Cardiac muscle cell (in vitro differentiated cells and primary cell): Measurements from ENCODE around the gene TGFBRAP1. TPM values are rescaled to one million over a fixed set of nuclear protein-coding genes. Genes with fewer than 3 reads are reported as not detected.
A peak's percentile ranks its signal among the peaks of the same experiment; 100 is the strongest.

ENCODE experiments used
- DNase-seq, 2 donors: peaks; one replicate each; pipeline versions ENCODE4 v3.0.0 to v3.0.0-alpha.2; 2010 to 2017; ENCODE audit warnings: low read depth in 1 of 2, low spot score in 1 of 2
- H3K27ac ChIP-seq: fragments of 200-600 bp; sonication (generic); 2 replicates; pipeline ENCODE4 v1.5.1; 2016
- H3K27me3 ChIP-seq: fragments of 200-600 bp; sonication (generic); 2 replicates; pipeline ENCODE4 v1.6.0; 2016; ENCODE audit warnings: control low read depth
- H3K36me3 ChIP-seq: fragments of 200-600 bp; sonication (generic); 2 replicates; pipeline ENCODE4 v1.5.1; 2016; ENCODE audit warnings: control low read depth
- H3K4me1 ChIP-seq: fragments of 200-600 bp; sonication (generic); 2 replicates; pipeline ENCODE4 v1.8.1; 2017; ENCODE audit warnings: low read depth, mild to moderate bottlenecking, mixed run types
- H3K4me3 ChIP-seq: fragments of 200-600 bp; sonication (generic); 2 replicates; pipeline ENCODE4 v1.5.1; 2016; ENCODE audit warnings: mild to moderate bottlenecking
- H3K9me3 ChIP-seq: fragments of 200-600 bp; sonication (generic); 2 replicates; pipeline ENCODE4 v1.5.1; 2017; ENCODE audit warnings: low read depth, mild to moderate bottlenecking, control low read depth
- CTCF ChIP-seq: IDR thresholded peaks from 2 replicates; pipeline ENCODE4 v1.5.1; 2012; ENCODE audit warnings: low read depth, mild to moderate bottlenecking, low read length
- polyA plus RNA-seq: library from polyadenylated mRNA; unstranded; fragments of >200 nt; fragmentation: Nextera tagmentation; extraction: Ambion mirVana; gene quantifications from 2 replicates; pipeline ENCODE4 v1.2.1, GENCODE V29; 2016
- total RNA-seq: library from RNA; depleted of rRNA; stranded (reverse); fragments of >200 nt; gene quantifications from 2 replicates; pipeline ENCODE4 v1.2.3, GENCODE V29; 2016

TGFBRAP1 gene
- total and polyA plus RNA-seq, 2 experiments from 2014 or later: 11.5 to 18.9 TPM

DNA sequence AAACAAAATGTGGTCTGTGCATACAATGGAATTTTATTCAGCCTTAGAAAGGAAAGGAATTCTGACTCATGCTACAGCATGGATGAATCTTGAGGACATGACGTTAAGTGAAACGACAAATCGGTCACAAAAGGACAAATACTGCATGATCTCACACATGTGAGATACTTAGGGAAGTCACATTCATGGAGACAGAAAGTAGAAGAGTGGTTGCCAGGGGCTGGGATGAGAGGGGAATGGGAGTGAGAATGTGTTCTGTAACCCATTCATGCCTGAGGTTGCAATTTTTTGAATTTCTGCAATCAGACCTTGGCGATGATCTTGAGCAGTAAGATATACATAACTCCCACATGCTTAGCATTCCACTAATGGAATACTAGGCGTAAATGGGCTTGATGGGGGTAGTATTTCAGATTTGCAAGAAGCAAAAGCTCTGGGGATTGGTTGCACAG is 47.3 kb upstream of the TGFBRAP1 start:
- Histone ChIP-seq H3K4me1 (peaks cover 68% of the 10 kb centered on the region), H3K36me3 (peaks cover 74% of the 10 kb centered on the region), H3K9me3 (no peaks in the 10 kb centered on the region), H3K27me3 (no peaks in the 10 kb centered on the region), H3K27ac (peak overlapping the region; percentile 80), H3K4me3 (no peak overlapping the region)
- DNase-seq: peak in 1 of 2 donors; percentile 87
- TF ChIP-seq CTCF: no peak

- no peak for DNase-seq
- Histone ChIP-seq H3K4me1 (peaks cover 63% of the 10 kb centered on the region), H3K4me3 (no peak overlapping the region), H3K36me3 (peaks cover 74% of the 10 kb centered on the region), H3K27ac (peak overlapping the region; percentile 80), H3K27me3 (no peaks in the 10 kb centered on the region), H3K9me3 (no peaks in the 10 kb centered on the region)
- no peak for TF ChIP-seq CTCF
These were observed 46.5 kb upstream of the TGFBRAP1 start for GRCh38 chr2:105376010-105376409.

GRCh38 chr2:105375001-105375561 is 45.5 kb upstream of the TGFBRAP1 start:
- peak overlapping the region; percentile 80 for H3K27ac ChIP-seq
- peaks cover 56% of the 10 kb centered on the region for H3K4me1 ChIP-seq

GRCh38 chr2:105373895-105374401 is 44.4 kb upstream of the TGFBRAP1 start:
- no peak for TF ChIP-seq CTCF
- H3K36me3 ChIP-seq: peaks cover 72% of the 10 kb centered on the region
- H3K27me3 ChIP-seq: no peaks in the 10 kb centered on the region
- DNase-seq: no peak
- peaks cover 45% of the 10 kb centered on the region for H3K4me1 ChIP-seq
- no peak overlapping the region for H3K4me3 ChIP-seq
- no peaks in the 10 kb centered on the region for H3K9me3 ChIP-seq
- H3K27ac ChIP-seq: peak overlapping the region; percentile 80

More at GRCh38 chr2:105375001-105375561, 45.5 kb upstream of the TGFBRAP1 start:
- Histone ChIP-seq H3K36me3 (peaks cover 72% of the 10 kb centered on the region), H3K4me3 (no peak overlapping the region), H3K27me3 (no peaks in the 10 kb centered on the region), H3K9me3 (no peaks in the 10 kb centered on the region)
- DNase-seq: peak in 1 of 2 donors; percentile 89
- TF ChIP-seq CTCF: no peak

DNA sequence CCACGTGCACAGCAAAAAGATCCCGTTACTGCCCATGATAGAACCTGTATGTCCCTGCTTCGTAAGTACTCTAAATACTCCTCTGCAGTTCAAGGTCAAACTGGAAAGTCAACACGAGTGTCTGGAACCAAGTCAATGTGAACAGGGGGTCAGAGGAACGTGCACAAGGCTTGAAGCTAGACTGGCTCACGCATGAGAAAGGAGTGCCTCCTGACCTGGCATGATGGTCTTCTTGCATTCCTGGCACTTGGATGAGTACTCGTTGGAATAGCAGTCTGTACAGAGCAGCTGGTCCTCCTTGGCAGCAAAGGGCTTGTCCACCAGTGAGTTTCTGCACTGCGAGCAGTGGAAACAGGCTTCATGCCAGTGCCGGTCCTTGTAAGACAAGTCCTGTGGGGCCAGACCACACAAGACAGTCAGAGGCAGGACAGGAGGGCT is 43.8 kb upstream of the TGFBRAP1 start:
- Histone ChIP-seq H3K4me1 (peaks cover 39% of the 10 kb centered on the region), H3K4me3 (no peak overlapping the region)
- TF ChIP-seq CTCF: no peak

More for the DNA sequence above, 43.8 kb upstream of the TGFBRAP1 start:
- Histone ChIP-seq H3K36me3 (peaks cover 74% of the 10 kb centered on the region), H3K27me3 (no peaks in the 10 kb centered on the region), H3K27ac (peak overlapping the region; percentile 80), H3K9me3 (no peaks in the 10 kb centered on the region)
- DNase-seq: peak in 1 of 2 donors; percentile 62
